ENCODE measurements around the gene ATF7IP. TPM values are rescaled to one million over a fixed set of nuclear protein-coding genes. Genes with fewer than 3 reads are reported as not detected.

Gene ATF7IP
- total and polyA plus RNA-seq, 12 donors: 4.0 to 85.8 (median 66.2) TPM

DNA sequence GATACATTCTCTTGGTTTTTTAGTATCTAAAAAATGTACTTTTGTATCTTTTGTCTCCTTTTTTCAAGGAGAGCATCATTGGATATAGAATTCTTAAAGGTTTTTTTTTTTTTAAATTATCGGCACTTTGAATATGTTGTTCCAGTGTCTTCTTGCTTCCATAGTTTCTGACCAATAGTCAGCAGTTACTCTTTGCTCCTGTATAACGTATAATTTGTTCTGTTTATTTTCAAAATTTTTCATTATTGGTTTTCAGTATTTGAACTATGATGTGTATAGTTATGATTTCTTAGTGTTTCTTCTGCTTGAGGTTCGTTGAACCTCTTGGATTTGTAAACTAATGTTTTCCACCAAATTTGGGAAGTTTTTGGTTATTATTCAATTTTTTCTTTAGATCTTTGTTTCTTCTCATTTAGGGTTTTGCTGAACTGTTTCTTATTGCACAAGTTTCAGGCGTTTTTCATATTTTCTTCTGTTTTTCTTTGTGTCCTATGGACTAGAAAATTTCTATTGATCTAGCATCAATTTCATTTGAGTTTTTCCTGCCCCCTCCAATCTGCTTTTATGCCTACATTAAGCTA lies 108.3 kb downstream of the ATF7IP start:
- ATAC-seq (no peak), DNase-seq (no peak)
- Histone ChIP-seq H3K4me3 (no peak overlapping the region), H3K36me3 (peaks cover 0 to 98% (median 69%) of the 10 kb centered on the region in 9 donors), H3K9me3 (peaks cover 0 to 68% (median 42%) of the 10 kb centered on the region in 11 donors), H3K4me1 (no peaks in the 10 kb centered on the region), H3K27me3 (no peaks in the 10 kb centered on the region), H3K27ac (no peak overlapping the region)
- TF ChIP-seq, protein P1, sequence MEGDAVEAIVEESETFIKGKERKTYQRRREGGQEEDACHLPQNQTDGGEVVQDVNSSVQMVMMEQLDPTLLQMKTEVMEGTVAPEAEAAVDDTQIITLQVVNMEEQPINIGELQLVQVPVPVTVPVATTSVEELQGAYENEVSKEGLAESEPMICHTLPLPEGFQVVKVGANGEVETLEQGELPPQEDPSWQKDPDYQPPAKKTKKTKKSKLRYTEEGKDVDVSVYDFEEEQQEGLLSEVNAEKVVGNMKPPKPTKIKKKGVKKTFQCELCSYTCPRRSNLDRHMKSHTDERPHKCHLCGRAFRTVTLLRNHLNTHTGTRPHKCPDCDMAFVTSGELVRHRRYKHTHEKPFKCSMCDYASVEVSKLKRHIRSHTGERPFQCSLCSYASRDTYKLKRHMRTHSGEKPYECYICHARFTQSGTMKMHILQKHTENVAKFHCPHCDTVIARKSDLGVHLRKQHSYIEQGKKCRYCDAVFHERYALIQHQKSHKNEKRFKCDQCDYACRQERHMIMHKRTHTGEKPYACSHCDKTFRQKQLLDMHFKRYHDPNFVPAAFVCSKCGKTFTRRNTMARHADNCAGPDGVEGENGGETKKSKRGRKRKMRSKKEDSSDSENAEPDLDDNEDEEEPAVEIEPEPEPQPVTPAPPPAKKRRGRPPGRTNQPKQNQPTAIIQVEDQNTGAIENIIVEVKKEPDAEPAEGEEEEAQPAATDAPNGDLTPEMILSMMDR (IDR thresholded peaks at IDR 0.05): no peak
- 93 to 95% methylated on average over 4 of the region's 4 CpGs for WGBS, 2 donors
- intact Hi-C loops (cut with DNase I): no loop called here

DNA sequence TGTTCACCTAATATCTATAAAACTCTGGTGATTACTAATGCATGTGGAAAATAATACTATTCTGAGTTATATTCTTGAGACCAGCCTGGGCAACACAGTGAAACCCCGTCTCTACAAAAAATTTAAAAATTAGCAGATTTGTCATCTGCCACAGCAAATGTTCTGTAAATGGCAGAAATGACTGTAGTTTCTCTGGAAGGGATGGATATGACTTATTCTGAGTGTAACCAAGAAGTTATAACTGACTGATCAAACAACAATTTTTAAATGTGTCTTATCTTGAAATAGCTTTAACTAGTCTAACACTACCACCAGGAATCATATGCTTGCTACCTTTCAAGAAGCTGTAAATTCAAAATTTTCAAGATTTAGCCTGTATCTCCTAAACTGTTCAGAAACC lies 113.5 kb downstream of the ATF7IP start:
- no peaks in the 10 kb centered on the region for H3K27me3 ChIP-seq
- 100% methylated on average over 1 of the region's 1 CpG for WGBS, 2 donors
- DNase-seq (no peak), ATAC-seq (no peak)
- peaks cover 0 to 100% (median 79%) of the 10 kb centered on the region in 9 donors for H3K36me3 ChIP-seq
- TF ChIP-seq, protein P1 (IDR thresholded peaks at IDR 0.05): no peak
- intact Hi-C loops (cut with DNase I): loop anchor here in 1 of 10 donors (2.0 kb wide), 1 partner anchor 36 kb away; no protein-coding TSS in a partner anchor
- no peak overlapping the region for H3K27ac ChIP-seq
- no peaks in the 10 kb centered on the region for H3K4me1 ChIP-seq
- H3K9me3 ChIP-seq: peaks cover 0 to 31% (median 17%) of the 10 kb centered on the region in 11 donors
- H3K4me3 ChIP-seq: no peak overlapping the region

DNA sequence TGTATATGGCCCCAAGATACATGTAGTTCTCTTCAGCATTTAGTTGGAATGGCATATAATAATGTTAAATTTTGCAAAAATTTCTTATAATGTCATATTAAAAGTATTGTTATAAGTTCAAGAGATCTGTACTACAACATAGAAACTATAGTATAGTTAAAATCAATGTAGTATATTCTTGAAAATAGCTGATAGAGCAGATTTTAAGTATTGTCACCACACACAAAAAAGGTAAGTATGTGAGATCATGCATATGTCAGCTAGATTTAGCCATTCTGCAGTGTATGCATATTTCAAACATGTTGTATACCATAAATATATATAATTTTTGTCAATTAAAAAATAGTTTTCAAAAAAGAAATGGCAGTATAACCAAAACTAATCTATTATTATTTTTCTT lies 115.7 kb downstream of the ATF7IP start:
- H3K36me3 ChIP-seq: peaks cover 1 to 100% (median 79%) of the 10 kb centered on the region in 9 donors
- no peak for ATAC-seq
- no peaks in the 10 kb centered on the region for H3K4me1 ChIP-seq
- peaks cover 0 to 9% (median 0%) of the 10 kb centered on the region in 11 donors for H3K9me3 ChIP-seq
- H3K27ac ChIP-seq: no peak overlapping the region
- H3K27me3 ChIP-seq: no peaks in the 10 kb centered on the region
- TF ChIP-seq, protein P1 (IDR thresholded peaks at IDR 0.05): no peak
- intact Hi-C loops (cut with DNase I): no loop called here
- no peak for DNase-seq
- no peak overlapping the region for H3K4me3 ChIP-seq

DNA sequence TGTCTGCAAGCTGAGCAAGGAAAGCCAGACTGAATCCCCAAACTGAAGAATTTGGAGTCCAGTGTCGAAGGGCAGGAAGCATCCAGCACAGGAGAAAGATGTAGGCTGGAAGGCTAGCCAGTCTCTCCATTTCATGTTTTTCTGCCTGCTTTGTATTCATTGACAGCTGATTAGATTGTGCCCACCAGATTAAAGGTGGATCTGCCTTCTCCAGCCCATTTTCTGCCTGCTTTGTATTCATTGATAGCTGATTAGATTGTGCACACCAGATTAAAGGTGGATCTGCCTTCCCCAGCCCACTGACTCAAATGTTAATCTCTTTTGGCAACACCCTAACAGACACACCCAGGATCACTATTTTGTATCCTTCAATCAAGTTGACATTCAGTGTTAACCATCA lies 116.9 kb downstream of the ATF7IP start:
- DNase-seq: no peak

More for the DNA sequence above, 116.9 kb downstream of the ATF7IP start:
- Histone ChIP-seq H3K4me3 (no peak overlapping the region), H3K27me3 (no peaks in the 10 kb centered on the region), H3K27ac (no peak overlapping the region), H3K36me3 (peaks cover 3 to 100% (median 76%) of the 10 kb centered on the region in 9 donors), H3K9me3 (peaks cover 0 to under 1% (median 0%) of the 10 kb centered on the region in 11 donors), H3K4me1 (no peaks in the 10 kb centered on the region)
- TF ChIP-seq, protein P1 (IDR thresholded peaks at IDR 0.05): no peak
- intact Hi-C loops (cut with DNase I): no loop called here
- ATAC-seq: no peak
- 95 to 100% methylated on average over 1 of the region's 1 CpG for WGBS, 2 donors
